Measurements from ENCODE around the gene MPRIP.
A peak's percentile ranks its signal among the peaks of the same experiment; 100 is the strongest.

Gene MPRIP

GRCh38 chr17:17028878-17029535 is 13.2 kb upstream of the MPRIP start:
- DNase-seq (ENCODE audit: low spot score) = no peak

DNA sequence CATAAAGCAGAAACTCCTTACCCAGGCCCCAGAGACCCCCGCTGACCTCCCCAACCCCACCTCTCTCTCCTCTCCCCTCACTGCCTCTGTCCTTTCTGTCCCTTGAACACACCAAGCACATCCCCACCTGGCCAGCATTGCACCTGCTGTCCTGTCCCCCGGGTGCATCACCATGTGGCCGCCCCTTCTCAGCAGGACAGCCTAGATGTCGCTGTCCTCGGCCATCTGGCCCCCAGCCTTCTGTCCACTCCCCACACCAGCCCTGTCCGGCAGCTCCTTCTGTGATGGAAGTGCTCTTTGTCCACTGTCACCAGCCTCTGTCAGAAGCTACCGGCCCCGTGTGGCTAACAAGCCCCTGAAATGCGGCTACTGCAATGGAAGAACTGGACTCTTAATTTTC is 12.3 kb upstream of the MPRIP start:
- DNase-seq (ENCODE audit: low spot score) = no peak

GRCh38 chr17:17030515-17031211 is 11.6 kb upstream of the MPRIP start:
- no peak for DNase-seq (ENCODE audit: low spot score)

DNA sequence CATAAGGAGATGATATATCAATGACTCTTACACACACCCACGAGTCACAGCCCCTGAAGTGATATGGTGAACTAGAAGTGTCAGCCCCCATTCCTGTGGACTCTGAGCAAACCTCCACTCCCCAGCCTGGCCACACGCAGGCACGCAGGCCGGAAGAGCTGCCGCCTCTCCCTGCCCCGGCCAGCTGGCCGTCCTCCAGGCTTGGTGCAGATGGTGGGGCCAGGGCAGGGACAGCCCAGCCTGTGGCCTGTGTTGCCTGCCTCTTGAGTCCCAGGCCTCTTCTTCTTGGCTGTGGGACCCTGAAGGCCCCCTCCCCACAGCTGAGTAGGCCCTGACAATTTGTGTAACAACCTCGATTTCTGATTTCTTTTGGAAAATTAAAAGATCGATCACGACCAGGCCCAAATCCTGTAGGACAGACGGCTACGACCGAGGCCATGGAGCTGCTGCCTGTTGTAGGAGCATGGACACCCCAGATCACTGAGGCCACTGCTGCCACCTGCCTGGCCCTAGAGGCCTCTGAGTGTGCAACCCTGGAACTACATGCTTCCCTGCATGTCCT is 10.0 kb upstream of the MPRIP start:
- no peak for DNase-seq (ENCODE audit: low spot score)

- DNase-seq (ENCODE audit: low spot score) = no peak
These were observed 8.8 kb upstream of the MPRIP start for GRCh38 chr17:17033466-17033865.

- DNase-seq (ENCODE audit: low spot score) = no peak
These were observed 8.2 kb upstream of the MPRIP start for GRCh38 chr17:17034026-17034425.

GRCh38 chr17:17034496-17035075 is 7.7 kb upstream of the MPRIP start:
- DNase-seq (ENCODE audit: low spot score) = no peak

GRCh38 chr17:17035490-17035889 is 6.8 kb upstream of the MPRIP start:
- no peak for DNase-seq (ENCODE audit: low spot score)

GRCh38 chr17:17035920-17036523 is 6.2 kb upstream of the MPRIP start:
- no peak for DNase-seq (ENCODE audit: low spot score)

DNA sequence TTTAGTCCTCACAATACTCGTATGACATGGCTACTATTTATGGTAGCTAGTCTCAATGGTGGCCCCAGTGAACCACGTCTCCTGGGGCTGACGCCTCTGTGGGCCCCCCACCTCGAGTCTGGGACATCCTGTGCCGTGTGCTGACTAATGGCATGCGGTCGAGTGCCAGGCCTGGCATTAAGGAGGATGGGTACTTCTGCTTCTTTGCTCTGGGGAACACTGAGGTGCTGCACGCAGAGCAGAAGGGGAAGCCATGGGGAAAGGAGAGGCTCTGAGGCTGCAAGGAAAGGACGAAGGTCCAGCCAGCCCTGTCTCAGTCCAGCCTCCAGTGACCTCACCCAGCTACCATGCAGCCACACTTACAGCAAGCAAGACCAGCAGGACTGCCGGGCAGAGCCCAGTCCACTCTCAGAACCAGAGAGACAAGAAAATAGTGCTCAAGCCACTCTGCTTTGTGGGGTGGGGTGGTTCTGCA is 5.7 kb upstream of the MPRIP start:
- no peak for DNase-seq (ENCODE audit: low spot score)

DNA sequence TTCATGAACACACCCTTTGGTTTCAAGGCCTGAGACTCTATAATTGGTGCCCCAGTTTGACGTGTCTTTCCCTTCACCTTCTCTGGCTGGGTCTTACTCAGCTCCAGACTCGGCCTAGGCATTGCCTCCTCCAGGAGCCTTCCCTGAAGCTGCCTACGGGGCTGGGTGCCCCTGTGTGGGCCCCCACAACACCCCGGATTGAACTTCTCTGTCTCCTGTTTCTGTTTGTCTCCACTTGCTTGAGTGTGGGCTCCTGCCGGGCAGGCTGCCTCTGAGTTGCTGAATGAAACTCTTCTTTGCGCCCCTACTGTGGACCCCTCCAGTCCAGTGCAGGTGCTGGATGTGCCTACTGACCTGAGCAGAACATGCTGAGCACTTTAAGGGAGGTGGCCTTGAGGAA is 2.3 kb upstream of the MPRIP start:
- DNase-seq (ENCODE audit: low spot score) = no peak

GRCh38 chr17:17041018-17041521 is 1.2 kb upstream of the MPRIP start:
- DNase-seq (ENCODE audit: low spot score) = no peak

GRCh38 chr17:17041571-17042383 is 480 bp upstream of the MPRIP start:
- DNase-seq (ENCODE audit: low spot score) = peak; percentile 95

DNA sequence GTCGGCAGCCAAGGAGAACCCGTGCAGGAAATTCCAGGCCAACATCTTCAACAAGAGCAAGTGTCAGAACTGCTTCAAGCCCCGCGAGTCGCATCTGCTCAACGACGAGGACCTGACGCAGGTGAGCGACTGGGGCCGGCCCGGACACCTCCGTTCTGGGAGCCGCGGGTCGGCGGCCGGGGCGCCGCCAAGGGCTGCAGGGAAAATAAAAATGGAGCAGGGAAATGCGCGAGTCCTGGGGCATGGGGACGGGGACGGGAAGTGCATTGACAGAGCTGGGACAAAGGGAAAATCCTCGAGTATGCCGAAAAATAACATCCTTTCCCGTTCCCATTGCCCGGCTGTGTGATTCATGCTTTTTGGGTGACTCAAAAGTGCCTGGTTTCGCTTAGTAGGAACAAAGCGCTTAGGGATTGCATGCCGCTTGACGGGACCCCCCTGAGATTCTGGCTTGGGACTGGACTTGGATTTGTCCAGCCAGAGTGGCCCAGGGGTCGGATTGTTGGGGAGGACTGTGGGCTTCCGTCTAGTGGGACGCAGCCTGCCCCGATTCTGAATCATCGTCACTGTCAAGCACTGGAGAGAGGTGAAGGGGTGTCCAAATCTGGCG is 699 bp downstream of the MPRIP start:
- DNase-seq (ENCODE audit: low spot score) = no peak

GRCh38 chr17:17043461-17044271 is 1.4 kb downstream of the MPRIP start:
- no peak for DNase-seq (ENCODE audit: low spot score)

DNA sequence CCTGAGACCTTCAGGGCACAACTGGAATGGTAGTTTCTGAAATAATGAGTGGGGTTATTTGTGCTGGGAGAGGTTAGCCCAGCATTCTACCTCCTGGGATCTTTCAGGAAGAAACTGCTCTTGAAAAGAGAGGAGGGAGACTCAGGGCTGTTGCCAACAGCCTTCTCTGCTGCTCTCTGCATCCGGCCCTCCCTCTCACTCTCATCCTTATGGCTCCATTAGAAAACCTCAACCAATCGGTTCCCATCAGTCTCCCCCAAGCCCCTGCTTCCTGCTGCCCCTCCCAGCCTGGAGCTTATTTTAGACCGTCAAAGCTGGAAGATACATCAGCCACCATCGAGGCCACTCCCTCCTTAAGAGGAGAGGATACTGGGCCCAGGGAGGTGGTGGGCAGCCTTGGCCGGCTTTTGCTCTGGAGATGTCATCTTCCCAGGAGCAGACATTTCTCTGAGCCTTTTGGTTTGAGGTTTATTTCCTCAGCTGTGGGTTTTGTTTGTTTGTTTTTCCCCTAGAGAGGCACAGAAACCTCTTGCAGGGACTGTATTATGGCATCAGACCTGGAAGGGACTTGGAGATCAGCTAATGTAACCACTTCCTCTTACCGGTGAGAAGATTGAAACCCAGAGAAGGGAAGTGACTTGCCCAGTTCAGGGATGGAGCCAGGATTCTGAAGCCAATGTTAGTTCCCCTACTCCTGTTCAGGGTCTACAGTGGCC is 2.7 kb downstream of the MPRIP start:
- DNase-seq (ENCODE audit: low spot score) = peak; percentile 46

GRCh38 chr17:17048106-17048505 is 5.8 kb downstream of the MPRIP start:
- DNase-seq (ENCODE audit: low spot score) = no peak

DNA sequence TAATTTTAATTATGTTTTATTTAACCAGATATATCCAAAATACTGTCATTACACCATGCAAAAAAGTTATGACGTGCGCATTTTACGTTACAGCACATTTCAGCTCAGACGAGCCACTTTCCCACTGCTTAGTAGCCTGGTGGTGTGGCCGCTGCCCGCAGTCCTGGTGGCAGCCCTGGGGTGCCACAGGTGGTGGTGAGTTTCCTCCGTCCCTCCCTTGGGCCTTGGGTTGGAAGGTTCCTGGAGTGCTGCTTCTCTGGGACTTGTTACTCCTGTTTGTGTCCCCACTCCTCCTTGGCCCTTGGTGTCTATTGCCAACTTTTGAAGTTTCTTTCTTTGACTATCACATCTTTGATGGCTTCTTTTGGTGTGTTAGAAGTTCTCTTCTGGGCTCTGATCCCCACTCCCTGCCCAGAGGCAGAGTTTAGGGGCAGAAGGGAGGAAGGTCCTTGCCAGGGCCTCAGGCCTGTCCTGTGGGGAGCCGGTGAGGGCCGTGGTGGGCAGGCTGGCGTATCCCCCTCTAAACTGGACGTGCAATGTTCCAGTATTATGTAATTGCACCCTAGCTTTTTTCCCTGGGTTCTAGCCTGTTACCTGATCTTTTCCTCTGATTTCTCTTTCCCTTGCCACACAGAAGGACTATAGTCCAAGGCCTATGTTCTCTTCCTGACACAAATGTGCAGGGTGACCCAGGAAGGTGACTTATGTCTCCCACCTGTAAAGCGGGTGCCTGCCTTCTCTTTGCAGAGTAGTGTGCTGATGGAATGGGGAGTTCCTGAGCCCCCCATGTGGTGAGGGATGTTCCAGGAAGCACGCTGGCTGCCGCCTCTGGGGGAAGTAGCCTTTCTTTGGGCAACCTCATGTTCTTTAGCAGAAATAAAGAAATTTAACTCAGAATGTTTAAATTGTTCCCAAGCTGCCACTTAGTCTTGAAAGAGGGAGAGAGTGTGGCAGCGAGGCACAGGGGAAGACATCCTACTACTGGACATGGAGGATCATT is 8.4 kb downstream of the MPRIP start:
- no peak for DNase-seq (ENCODE audit: low spot score)
